GM10248 (cell line): ENCODE measurements around the gene ACOD1.

Experiments used
- CTCF ChIA-PET: fragments of 300-600 bp; sonication (Branson Sonifier 250); formaldehyde crosslinking; extraction: SDS; loops from one replicate; lab custom pipeline; 2021; ENCODE audit warnings: antibody characterized with exemption; lab: Yijun Ruan, JAX
- POLR2A ChIA-PET: fragments of 350-650 bp; sonication (Branson Sonifier 250); formaldehyde crosslinking; extraction: SDS; loops from one replicate; lab custom pipeline; 2020; ENCODE audit warnings: antibody characterized with exemption; lab: Yijun Ruan, JAX
- DNase-seq: peaks from one replicate; pipeline ENCODE4 v3.0.0; 2012; ENCODE audit errors: extremely low spot score
- CTCF ChIP-seq: IDR thresholded peaks from 2 replicates; pipeline ENCODE4 v1.5.1; 2012; ENCODE audit warnings: mild to moderate bottlenecking, low read depth; ENCODE audit errors: extremely low read depth, missing control alignments, control extremely low read depth

Gene ACOD1

GRCh38 chr13:76921516-76921915 is 26.8 kb upstream of the ACOD1 start:
- no peak for DNase-seq
- ChIA-PET CTCF (interaction anchor here (1.5 to 1.7 kb wide), 2 partner anchors 10 to 18 kb away, joined by 5 to 7 read pairs; no protein-coding TSS in a partner anchor), POLR2A (no interaction called here)
- TF ChIP-seq CTCF: no peak

GRCh38 chr13:76925115-76925514 is 23.2 kb upstream of the ACOD1 start:
- POLR2A ChIA-PET: no interaction called here
- CTCF ChIA-PET: no interaction called here
- TF ChIP-seq CTCF: no peak
- DNase-seq: no peak

GRCh38 chr13:76927955-76928354 is 20.4 kb upstream of the ACOD1 start:
- DNase-seq: no peak
- POLR2A ChIA-PET: no interaction called here
- CTCF ChIA-PET: no interaction called here
- TF ChIP-seq CTCF: no peak

- POLR2A ChIA-PET: no interaction called here
- CTCF ChIA-PET: interaction anchor here (1.0 kb wide), 1 partner anchor 26 kb away, joined by 3 read pairs; no protein-coding TSS in a partner anchor
- no peak for TF ChIP-seq CTCF
- no peak for DNase-seq
Observed at GRCh38 chr13:76928456-76928855, 19.9 kb upstream of the ACOD1 start.

- POLR2A ChIA-PET: no interaction called here
- no peak for TF ChIP-seq CTCF
- no peak for DNase-seq
- CTCF ChIA-PET: interaction anchor here (0.9 to 2.2 kb wide), 3 partner anchors 11 to 27 kb away, joined by 3 to 4 read pairs (median 3); no protein-coding TSS in a partner anchor
Observed at GRCh38 chr13:76929320-76929719, 19.0 kb upstream of the ACOD1 start.

GRCh38 chr13:76929851-76930374 is 18.4 kb upstream of the ACOD1 start:
- POLR2A ChIA-PET: no interaction called here
- no peak for DNase-seq
- TF ChIP-seq CTCF: no peak
- CTCF ChIA-PET: interaction anchor here (0.9 to 2.2 kb wide), 2 partner anchors 12 to 26 kb away, joined by 3 to 4 read pairs; no protein-coding TSS in a partner anchor
